HepG2 (cell line): Measurements from ENCODE around the gene GCLC. TPM values are rescaled to one million over a fixed set of nuclear protein-coding genes. Genes with fewer than 3 reads are reported as not detected.

Source experiments
- ATF7 ChIP-seq, 2 experiments: fragments of 450-650 bp in 1 of 2; sonication (generic) in 1 of 2; formaldehyde crosslinking in 1 of 2; IDR thresholded peaks; 2 replicates each; pipeline versions ENCODE4 v1.4.0 to v1.6.1; 2016 to 2020; ENCODE audit warnings: antibody characterized with exemption in 1 of 2, mild to moderate bottlenecking in 1 of 2, missing genetic modification reagents in 1 of 2
- BCLAF1 ChIP-seq: fragments of 450-650 bp; IDR thresholded peaks from 2 replicates; pipeline ENCODE4 v1.6.1; 2017; ENCODE audit warnings: mild to moderate bottlenecking
- CEBPB ChIP-seq: IDR thresholded peaks from 2 replicates; pipeline ENCODE4 v1.6.1; 2011; ENCODE audit warnings: low read depth, low read length, improper control_type of control experiment, borderline replicate concordance
- DNMT1 ChIP-seq: sonication (generic); formaldehyde crosslinking; IDR thresholded peaks from 2 replicates; pipeline ENCODE4 v1.5.1; 2020; ENCODE audit warnings: mild to moderate bottlenecking, missing genetic modification reagents
- E2F1 ChIP-seq: sonication (generic); formaldehyde crosslinking; IDR thresholded peaks from 2 replicates; pipeline ENCODE4 v1.5.0; 2020; ENCODE audit warnings: missing genetic modification reagents
- ELF1 ChIP-seq: sonication (generic); formaldehyde crosslinking; IDR thresholded peaks from 2 replicates; pipeline ENCODE4 v1.4.0; 2020; ENCODE audit warnings: missing genetic modification reagents
- MAFG ChIP-seq: sonication (generic); formaldehyde crosslinking; IDR thresholded peaks from 2 replicates; pipeline ENCODE4 v1.5.1; 2020; ENCODE audit warnings: mild to moderate bottlenecking, missing genetic modification reagents
- MBD4 ChIP-seq: IDR thresholded peaks from 2 replicates; pipeline ENCODE4 v1.6.1; 2012; ENCODE audit warnings: low read length, inconsistent platforms, borderline replicate concordance
- MEIS2 ChIP-seq: sonication (generic); formaldehyde crosslinking; IDR thresholded peaks from 2 replicates; pipeline ENCODE4 v1.9.0; 2021; ENCODE audit warnings: mild to moderate bottlenecking, missing genetic modification reagents
- NFRKB ChIP-seq: fragments of 450-650 bp; IDR thresholded peaks from 2 replicates; pipeline ENCODE4 v1.6.1; 2017
- PREB ChIP-seq: sonication (generic); formaldehyde crosslinking; IDR thresholded peaks from 2 replicates; pipeline ENCODE4 v1.4.0; 2020; ENCODE audit warnings: missing genetic modification reagents
- RFXANK ChIP-seq: IDR thresholded peaks from 2 replicates; pipeline ENCODE4 v1.6.1; 2016
- TFDP2 ChIP-seq: sonication (generic); formaldehyde crosslinking; IDR thresholded peaks from 2 replicates; pipeline ENCODE4 v1.4.0; 2020; ENCODE audit warnings: missing genetic modification reagents
- ZBTB46 ChIP-seq: sonication (generic); formaldehyde crosslinking; IDR thresholded peaks from 2 replicates; pipeline ENCODE4 v1.4.0; 2020; ENCODE audit warnings: mild to moderate bottlenecking, missing genetic modification reagents, borderline replicate concordance
- ZGPAT ChIP-seq: IDR thresholded peaks from 2 replicates; pipeline ENCODE4 v1.6.1; 2016; ENCODE audit warnings: mild to moderate bottlenecking
- ZNF33A ChIP-seq: sonication (generic); formaldehyde crosslinking; IDR thresholded peaks from 2 replicates; pipeline ENCODE4 v1.5.1; 2020; ENCODE audit warnings: missing genetic modification reagents, mild to moderate bottlenecking, moderate library complexity, borderline replicate concordance
- ZNF414 ChIP-seq: sonication (generic); formaldehyde crosslinking; IDR thresholded peaks from 2 replicates; pipeline ENCODE4 v1.5.0; 2020; ENCODE audit warnings: missing genetic modification reagents
- ZNF432 ChIP-seq: sonication (generic); formaldehyde crosslinking; IDR thresholded peaks from 2 replicates; pipeline ENCODE4 v1.5.0; 2020; ENCODE audit warnings: missing genetic modification reagents, mild to moderate bottlenecking, borderline replicate concordance
- polyA plus RNA-seq, 8 experiments: library from polyadenylated mRNA; depleted of rRNA in 3 of 8; stranded (reverse) in 7 of 8; unstranded in 1 of 8; fragments of >200 nt; fragmentation: Illumina TruSeq in 4 of 8; extraction: Trizol in 4 of 8; gene quantifications; 2 replicates each; pipeline versions ENCODE4 v1.2.1 to v1.2.3, GENCODE V29; 2011 to 2016; ENCODE audit warnings: low read depth in 4 of 8, missing spikeins in 1 of 8, mixed read lengths in 1 of 8; ENCODE audit not compliant: insufficient read depth in 1 of 8
- total RNA-seq, 5 experiments: library from RNA; depleted of rRNA; stranded (reverse); fragments of >200 nt; fragmentation: Illumina TruSeq; extraction: Trizol; gene quantifications; 2 replicates each; pipeline ENCODE4 v1.2.3, GENCODE V29; 2016; ENCODE audit warnings: low read depth in 1 of 5

GCLC gene
- total and polyA plus RNA-seq, 2 of the 13 experiments (the other 11 are each of a cell fraction or from before 2014, with no cell fraction given) = 35.3 to 84.6 TPM

GRCh38 chr6:53547811-53548496 lies 3.1 kb upstream of the GCLC start (continued):
- TF ChIP-seq ZNF33A (CRISPR knock-in tag) (no peak; the same call in 1 of the 2 replicates), E2F1 (CRISPR knock-in tag) (peak; percentile 93), PREB (CRISPR knock-in tag) (no peak; the same call in 1 of the 2 replicates), RFXANK (peak; percentile 83), ZNF414 (no peak), TFDP2 (CRISPR knock-in tag) (peak; percentile 95), CEBPB (no peak; the same call in 1 of the 2 replicates), MBD4 (no peak), NFRKB (no peak), MAFG (peak; percentile 99), ZNF432 (CRISPR knock-in tag) (no peak), ELF1 (peak; percentile 84), ZBTB46 (CRISPR knock-in tag) (no peak), MEIS2 (CRISPR knock-in tag) (peak; percentile 98), DNMT1 (no peak; the same call in none of the 2 replicates), ATF7 (IDR thresholded peaks at IDR 0.05) (no peak), ATF7 (CRISPR knock-in tag; IDR thresholded peaks at IDR 0.05) (peak; percentile 85), BCLAF1 (no peak), ZGPAT (CRISPR knock-in tag) (peak; percentile 99)
